GM23338 (cell line): ENCODE data around the gene GPT2. TPM values are rescaled to one million over a fixed set of nuclear protein-coding genes. Genes with fewer than 3 reads are reported as not detected.

Experiments
- ATAC-seq: fragments of 200-7000 bp; cut with Tn5 transposase; 3 replicates; pipeline ENCODE4 v1.9.1; 2020
- DNase-seq: peaks from one replicate; pipeline ENCODE4 v3.0.0-alpha.2; 2015; ENCODE audit warnings: low spot score
- H2AFZ ChIP-seq: fragments of 200-600 bp; sonication (generic); 2 replicates; pipeline ENCODE4 v1.8.0; 2016; ENCODE audit warnings: antibody characterized with exemption, mild to moderate bottlenecking, moderate library complexity
- H3F3A ChIP-seq: fragments of 200-600 bp; sonication (generic); replicated peaks from 2 replicates; pipeline ENCODE4 v1.8.0; 2017; ENCODE audit warnings: antibody characterized with exemption, mixed run types, low read depth
- H3K27ac ChIP-seq: fragments of 200-600 bp; sonication (generic); 2 replicates; pipeline ENCODE4 v1.6.1; 2016; ENCODE audit warnings: low read depth
- H3K27me3 ChIP-seq: fragments of 200-600 bp; sonication (generic); 2 replicates; pipeline ENCODE4 v1.8.0; 2016; ENCODE audit warnings: mild to moderate bottlenecking, mixed run types, moderate library complexity; ENCODE audit not compliant: insufficient read depth
- H3K36me3 ChIP-seq: fragments of 200-600 bp; sonication (generic); 2 replicates; pipeline ENCODE4 v1.8.0; 2016; ENCODE audit warnings: mild to moderate bottlenecking; ENCODE audit not compliant: insufficient read depth
- H3K4me1 ChIP-seq: fragments of 200-600 bp; sonication (generic); 2 replicates; pipeline ENCODE4 v1.8.0; 2016; ENCODE audit warnings: mild to moderate bottlenecking, moderate library complexity; ENCODE audit not compliant: insufficient read depth
- H3K4me2 ChIP-seq: fragments of 200-600 bp; sonication (generic); 2 replicates; pipeline ENCODE4 v1.7.1; 2017; ENCODE audit warnings: mixed run types
- H3K4me3 ChIP-seq: fragments of 200-600 bp; sonication (generic); 2 replicates; pipeline ENCODE4 v1.6.1; 2016; ENCODE audit warnings: mixed run types
- H3K79me2 ChIP-seq: fragments of 200-600 bp; sonication (generic); replicated peaks from 2 replicates; pipeline ENCODE4 v1.8.0; 2017; ENCODE audit warnings: mild to moderate bottlenecking; ENCODE audit not compliant: insufficient read depth
- H3K9me2 ChIP-seq: fragments of 200-600 bp; sonication (generic); 2 replicates; pipeline ENCODE4 v1.8.0; 2017; ENCODE audit not compliant: insufficient read depth
- H4K20me1 ChIP-seq: fragments of 200-600 bp; sonication (generic); replicated peaks from 2 replicates; pipeline ENCODE4 v1.8.0; 2017; ENCODE audit warnings: mild to moderate bottlenecking; ENCODE audit not compliant: insufficient read depth
- H3K27ac Mint-ChIP-seq: 2 replicates; pipeline ENCODE4 v1.8.0; 2020; ENCODE audit warnings: inconsistent platforms, mild to moderate bottlenecking, moderate library complexity, mixed read lengths
- H3K27me3 Mint-ChIP-seq: 3 replicates; pipeline ENCODE4 v1.8.0; 2022; ENCODE audit warnings: low read depth, mild to moderate bottlenecking, moderate library complexity, mixed read lengths, inconsistent platforms; ENCODE audit not compliant: insufficient read depth, poor library complexity
- H3K36me3 Mint-ChIP-seq: 3 replicates; pipeline ENCODE4 v1.8.0; 2021; ENCODE audit warnings: low read depth, mild to moderate bottlenecking, inconsistent platforms, moderate library complexity, mixed read lengths
- H3K4me1 Mint-ChIP-seq: 3 replicates; pipeline ENCODE4 v1.8.0; 2020; ENCODE audit warnings: mild to moderate bottlenecking, inconsistent platforms, mixed read lengths
- H3K4me3 Mint-ChIP-seq: 3 replicates; pipeline ENCODE4 v1.8.0; 2021; ENCODE audit warnings: moderate library complexity, mild to moderate bottlenecking, inconsistent platforms, mixed read lengths
- H3K9me3 Mint-ChIP-seq: 3 replicates; pipeline ENCODE4 v1.8.0; 2020; ENCODE audit warnings: moderate library complexity, mild to moderate bottlenecking, inconsistent platforms, mixed read lengths
- CREB1 ChIP-seq: fragments of 250-450 bp; sonication (Bioruptor Pico); IDR thresholded peaks from 2 replicates; pipeline ENCODE4 v1.5.0; 2020; ENCODE audit warnings: low read depth, mild to moderate bottlenecking, moderate library complexity
- EZH2 ChIP-seq: fragments of 200-600 bp; sonication (generic); IDR thresholded peaks from one replicate; pipeline ENCODE4 v1.8.0; 2017; ENCODE audit warnings: antibody characterized with exemption, mild to moderate bottlenecking, low read depth; ENCODE audit not compliant: unreplicated experiment
- EZH2phosphoT487 ChIP-seq: fragments of 200-600 bp; sonication (generic); IDR thresholded peaks from one replicate; pipeline ENCODE4 v1.8.1; 2018; ENCODE audit warnings: antibody characterized with exemption; ENCODE audit not compliant: unreplicated experiment
- JUNB ChIP-seq: IDR thresholded peaks from one replicate; pipeline ENCODE4 v1.6.1; 2016; ENCODE audit warnings: antibody characterized with exemption; ENCODE audit not compliant: unreplicated experiment
- NANOG ChIP-seq: IDR thresholded peaks from 2 replicates; pipeline ENCODE4 v1.6.1; 2016; ENCODE audit warnings: antibody characterized with exemption, borderline replicate concordance
- STAT1 ChIP-seq: IDR thresholded peaks from one replicate; pipeline ENCODE4 v1.6.1; 2016; ENCODE audit warnings: antibody characterized with exemption; ENCODE audit not compliant: unreplicated experiment
- ZNF114 ChIP-seq: fragments of 250-450 bp; sonication (Bioruptor Pico); IDR thresholded peaks from 2 replicates; pipeline ENCODE4 v1.5.0; 2020; ENCODE audit warnings: mild to moderate bottlenecking, moderate library complexity
- ZNF331 ChIP-seq: fragments of 250-450 bp; sonication (Bioruptor Pico); IDR thresholded peaks from 2 replicates; pipeline ENCODE4 v1.5.0; 2020; ENCODE audit warnings: low read depth, mild to moderate bottlenecking, moderate library complexity
- polyA plus RNA-seq: library from polyadenylated mRNA; unstranded; fragments of >200 nt; fragmentation: Nextera tagmentation; extraction: Ambion mirVana; gene quantifications from 2 replicates; pipeline ENCODE4 v1.2.1, GENCODE V29; 2016
- total RNA-seq: library from RNA; depleted of rRNA; stranded (reverse); fragments of >200 nt; shearing (Covaris generic); gene quantifications from 2 replicates; pipeline ENCODE4 v1.2.3, GENCODE V29; 2014
- TF ChIP-seq, protein P1 (sequence below), 2 experiments: fragments of 200-600 bp in 1 of 2; sonication (generic) in 1 of 2; conservative IDR thresholded peaks; 2 replicates each; pipeline versions ENCODE4 v1.5.1 to v1.6.1; 2016 to 2017; ENCODE audit warnings: antibody characterized with exemption in 2 of 2, low read depth in 2 of 2, mild to moderate bottlenecking in 2 of 2, moderate library complexity in 1 of 2
- TF ChIP-seq, protein P2 (sequence below): IDR thresholded peaks from one replicate; pipeline ENCODE4 v1.6.1; 2018; ENCODE audit warnings: antibody characterized with exemption; ENCODE audit not compliant: unreplicated experiment
- TF ChIP-seq, protein P3 (sequence below): IDR thresholded peaks from 2 replicates; pipeline ENCODE4 v1.6.1; 2016; ENCODE audit warnings: antibody characterized with exemption

GPT2 gene
- total and polyA plus RNA-seq, 2 experiments from 2014 or later = 48.5 to 81.0 TPM

DNA sequence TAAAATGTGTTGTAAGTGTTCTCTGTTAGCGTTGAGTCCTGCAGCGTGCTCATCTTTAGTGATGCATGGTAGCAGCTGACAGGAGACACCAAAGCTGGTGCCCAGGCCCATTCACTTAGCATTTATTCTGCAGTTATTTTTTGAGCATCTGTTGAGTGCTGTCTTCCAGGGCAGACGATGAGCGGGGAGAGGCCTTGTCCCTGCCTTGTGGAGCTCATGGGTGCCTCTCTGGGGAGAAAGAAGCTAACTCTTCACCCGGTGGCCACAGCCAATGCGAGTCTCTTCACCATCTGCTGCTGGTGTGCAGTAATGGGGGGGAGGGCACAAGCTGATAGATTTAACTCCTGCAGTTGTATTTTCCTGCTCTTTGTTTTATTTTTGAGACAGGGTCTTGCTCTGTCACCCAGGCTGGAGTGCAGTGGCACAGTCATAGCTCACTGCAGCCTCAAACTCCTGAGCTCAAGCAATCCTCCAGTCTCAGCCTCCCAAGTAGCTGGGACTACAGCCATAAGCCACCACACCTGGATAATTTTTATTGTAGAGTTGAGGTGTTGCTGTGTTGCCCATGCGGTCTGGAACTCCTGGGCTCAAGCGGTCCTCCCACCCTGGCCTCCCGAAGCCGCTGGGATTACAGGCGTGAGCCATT, 30.5 kb downstream of the GPT2 start (continued):
- TF ChIP-seq, protein P1, sequence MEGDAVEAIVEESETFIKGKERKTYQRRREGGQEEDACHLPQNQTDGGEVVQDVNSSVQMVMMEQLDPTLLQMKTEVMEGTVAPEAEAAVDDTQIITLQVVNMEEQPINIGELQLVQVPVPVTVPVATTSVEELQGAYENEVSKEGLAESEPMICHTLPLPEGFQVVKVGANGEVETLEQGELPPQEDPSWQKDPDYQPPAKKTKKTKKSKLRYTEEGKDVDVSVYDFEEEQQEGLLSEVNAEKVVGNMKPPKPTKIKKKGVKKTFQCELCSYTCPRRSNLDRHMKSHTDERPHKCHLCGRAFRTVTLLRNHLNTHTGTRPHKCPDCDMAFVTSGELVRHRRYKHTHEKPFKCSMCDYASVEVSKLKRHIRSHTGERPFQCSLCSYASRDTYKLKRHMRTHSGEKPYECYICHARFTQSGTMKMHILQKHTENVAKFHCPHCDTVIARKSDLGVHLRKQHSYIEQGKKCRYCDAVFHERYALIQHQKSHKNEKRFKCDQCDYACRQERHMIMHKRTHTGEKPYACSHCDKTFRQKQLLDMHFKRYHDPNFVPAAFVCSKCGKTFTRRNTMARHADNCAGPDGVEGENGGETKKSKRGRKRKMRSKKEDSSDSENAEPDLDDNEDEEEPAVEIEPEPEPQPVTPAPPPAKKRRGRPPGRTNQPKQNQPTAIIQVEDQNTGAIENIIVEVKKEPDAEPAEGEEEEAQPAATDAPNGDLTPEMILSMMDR (conservative IDR thresholded peaks at IDR 0.05; ENCODE audit: low read depth in 2 of 2) = no peak
- TF ChIP-seq, protein P2, sequence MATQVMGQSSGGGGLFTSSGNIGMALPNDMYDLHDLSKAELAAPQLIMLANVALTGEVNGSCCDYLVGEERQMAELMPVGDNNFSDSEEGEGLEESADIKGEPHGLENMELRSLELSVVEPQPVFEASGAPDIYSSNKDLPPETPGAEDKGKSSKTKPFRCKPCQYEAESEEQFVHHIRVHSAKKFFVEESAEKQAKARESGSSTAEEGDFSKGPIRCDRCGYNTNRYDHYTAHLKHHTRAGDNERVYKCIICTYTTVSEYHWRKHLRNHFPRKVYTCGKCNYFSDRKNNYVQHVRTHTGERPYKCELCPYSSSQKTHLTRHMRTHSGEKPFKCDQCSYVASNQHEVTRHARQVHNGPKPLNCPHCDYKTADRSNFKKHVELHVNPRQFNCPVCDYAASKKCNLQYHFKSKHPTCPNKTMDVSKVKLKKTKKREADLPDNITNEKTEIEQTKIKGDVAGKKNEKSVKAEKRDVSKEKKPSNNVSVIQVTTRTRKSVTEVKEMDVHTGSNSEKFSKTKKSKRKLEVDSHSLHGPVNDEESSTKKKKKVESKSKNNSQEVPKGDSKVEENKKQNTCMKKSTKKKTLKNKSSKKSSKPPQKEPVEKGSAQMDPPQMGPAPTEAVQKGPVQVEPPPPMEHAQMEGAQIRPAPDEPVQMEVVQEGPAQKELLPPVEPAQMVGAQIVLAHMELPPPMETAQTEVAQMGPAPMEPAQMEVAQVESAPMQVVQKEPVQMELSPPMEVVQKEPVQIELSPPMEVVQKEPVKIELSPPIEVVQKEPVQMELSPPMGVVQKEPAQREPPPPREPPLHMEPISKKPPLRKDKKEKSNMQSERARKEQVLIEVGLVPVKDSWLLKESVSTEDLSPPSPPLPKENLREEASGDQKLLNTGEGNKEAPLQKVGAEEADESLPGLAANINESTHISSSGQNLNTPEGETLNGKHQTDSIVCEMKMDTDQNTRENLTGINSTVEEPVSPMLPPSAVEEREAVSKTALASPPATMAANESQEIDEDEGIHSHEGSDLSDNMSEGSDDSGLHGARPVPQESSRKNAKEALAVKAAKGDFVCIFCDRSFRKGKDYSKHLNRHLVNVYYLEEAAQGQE = no peak
- TF ChIP-seq EZH2 = no peak

DNA sequence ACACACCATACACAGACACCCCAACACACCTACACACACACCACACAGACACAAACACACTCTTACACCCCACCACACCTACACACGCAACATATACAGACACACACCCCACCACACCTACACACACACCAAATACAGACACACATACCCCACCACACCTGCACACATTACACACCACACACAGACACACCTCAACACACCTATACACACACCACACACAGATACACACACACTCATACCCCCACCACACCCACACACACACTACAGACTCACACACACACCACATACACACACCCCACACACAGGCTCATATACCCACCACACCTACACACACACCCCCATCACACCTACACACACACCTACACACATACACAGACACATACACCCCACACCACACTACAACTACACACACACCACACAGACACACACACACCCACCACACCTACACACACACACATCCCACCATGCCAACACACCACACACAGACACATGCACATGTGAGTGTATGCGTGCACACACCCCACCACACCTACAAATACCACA, 31.4 kb downstream of the GPT2 start:
- peaks cover 2% of the 10 kb centered on the region; the same call in 1 of the 3 replicates for H3K4me1 Mint-ChIP-seq
- H3K9me3 Mint-ChIP-seq = no peaks in the 10 kb centered on the region; the same call in 2 of the 3 replicates
- peaks cover 98% of the 10 kb centered on the region for H3K36me3 Mint-ChIP-seq
- H3K79me2 ChIP-seq = peaks cover 3% of the 10 kb centered on the region; the same call in 1 of the 2 replicates
- no peak overlapping the region for H3K4me3 ChIP-seq
- no peak for DNase-seq
- H3K9me2 ChIP-seq = no peaks in the 10 kb centered on the region
- no peaks in the 10 kb centered on the region for H3K4me1 ChIP-seq
- no peak for ATAC-seq
- no peak overlapping the region for H3K4me3 Mint-ChIP-seq
- H4K20me1 ChIP-seq = peaks cover 4% of the 10 kb centered on the region
- no peaks in the 10 kb centered on the region for H3K27me3 ChIP-seq
- no peak overlapping the region for H3K4me2 ChIP-seq
- H3F3A ChIP-seq = peaks cover 10% of the 10 kb centered on the region; the same call in 1 of the 2 replicates
- H3K27ac ChIP-seq = no peak overlapping the region
- peaks cover 26% of the 10 kb centered on the region for H3K27me3 Mint-ChIP-seq
- H3K27ac Mint-ChIP-seq = no peak overlapping the region
- H3K36me3 ChIP-seq = peaks cover 27% of the 10 kb centered on the region
- no peak for TF ChIP-seq EZH2
- TF ChIP-seq ZNF114 (CRISPR knock-in tag) = no peak
- TF ChIP-seq, protein P1 (conservative IDR thresholded peaks at IDR 0.05; ENCODE audit: low read depth in 2 of 2) = no peak
- TF ChIP-seq, protein P2 = no peak
- TF ChIP-seq, protein P3, sequence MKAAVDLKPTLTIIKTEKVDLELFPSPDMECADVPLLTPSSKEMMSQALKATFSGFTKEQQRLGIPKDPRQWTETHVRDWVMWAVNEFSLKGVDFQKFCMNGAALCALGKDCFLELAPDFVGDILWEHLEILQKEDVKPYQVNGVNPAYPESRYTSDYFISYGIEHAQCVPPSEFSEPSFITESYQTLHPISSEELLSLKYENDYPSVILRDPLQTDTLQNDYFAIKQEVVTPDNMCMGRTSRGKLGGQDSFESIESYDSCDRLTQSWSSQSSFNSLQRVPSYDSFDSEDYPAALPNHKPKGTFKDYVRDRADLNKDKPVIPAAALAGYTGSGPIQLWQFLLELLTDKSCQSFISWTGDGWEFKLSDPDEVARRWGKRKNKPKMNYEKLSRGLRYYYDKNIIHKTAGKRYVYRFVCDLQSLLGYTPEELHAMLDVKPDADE = no peak
- no peak for TF ChIP-seq CREB1 (CRISPR knock-in tag)
- TF ChIP-seq NANOG = no peak
- no peak for TF ChIP-seq JUNB
- TF ChIP-seq STAT1 = no peak
- TF ChIP-seq EZH2phosphoT487 = no peak
- TF ChIP-seq ZNF331 = no peak
- no peak overlapping the region for H2AFZ ChIP-seq
